Measurements from ENCODE around the gene TCF4. TPM values are rescaled to one million over a fixed set of nuclear protein-coding genes. Genes with fewer than 3 reads are reported as not detected.

The TCF4 gene
- total and polyA plus RNA-seq, 4 donors = 14.3 to 356 (median 73.0) TPM

- no peak for DNase-seq
- TF ChIP-seq, protein P1, sequence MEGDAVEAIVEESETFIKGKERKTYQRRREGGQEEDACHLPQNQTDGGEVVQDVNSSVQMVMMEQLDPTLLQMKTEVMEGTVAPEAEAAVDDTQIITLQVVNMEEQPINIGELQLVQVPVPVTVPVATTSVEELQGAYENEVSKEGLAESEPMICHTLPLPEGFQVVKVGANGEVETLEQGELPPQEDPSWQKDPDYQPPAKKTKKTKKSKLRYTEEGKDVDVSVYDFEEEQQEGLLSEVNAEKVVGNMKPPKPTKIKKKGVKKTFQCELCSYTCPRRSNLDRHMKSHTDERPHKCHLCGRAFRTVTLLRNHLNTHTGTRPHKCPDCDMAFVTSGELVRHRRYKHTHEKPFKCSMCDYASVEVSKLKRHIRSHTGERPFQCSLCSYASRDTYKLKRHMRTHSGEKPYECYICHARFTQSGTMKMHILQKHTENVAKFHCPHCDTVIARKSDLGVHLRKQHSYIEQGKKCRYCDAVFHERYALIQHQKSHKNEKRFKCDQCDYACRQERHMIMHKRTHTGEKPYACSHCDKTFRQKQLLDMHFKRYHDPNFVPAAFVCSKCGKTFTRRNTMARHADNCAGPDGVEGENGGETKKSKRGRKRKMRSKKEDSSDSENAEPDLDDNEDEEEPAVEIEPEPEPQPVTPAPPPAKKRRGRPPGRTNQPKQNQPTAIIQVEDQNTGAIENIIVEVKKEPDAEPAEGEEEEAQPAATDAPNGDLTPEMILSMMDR (IDR thresholded peaks at IDR 0.05; ENCODE audit: control extremely low read depth, extremely low read depth) = no peak
- Histone ChIP-seq H3K4me3 (no peak overlapping the region), H3K36me3 (ENCODE audit: control insufficient read depth in 4 of 4, insufficient read depth in 4 of 4, low read length in 4 of 4) (peaks cover 0 to 3% (median under 1%) of the 10 kb centered on the region in 4 donors), H3K27ac (ENCODE audit: low read depth in 1 of 2, low read length in 1 of 2) (no peak overlapping the region), H3K27me3 (ENCODE audit: control insufficient read depth in 3 of 3, insufficient read depth in 3 of 3, low read length in 2 of 3) (no peaks in the 10 kb centered on the region), H3K9me3 (ENCODE audit: control insufficient read depth in 4 of 4, insufficient read depth in 3 of 4, low read length in 3 of 4) (no peaks in the 10 kb centered on the region), H3K9ac (ENCODE audit: insufficient read depth in 1 of 2, low read length in 2 of 2) (no peak overlapping the region), H3K4me1 (ENCODE audit: control insufficient read depth in 5 of 5, insufficient read depth in 5 of 5, low read length in 5 of 5) (peaks cover under 1 to 30% (median 14%) of the 10 kb centered on the region in 5 donors)
- ATAC-seq (ENCODE audit: insufficient read depth, low FRiP score) = no peak
- 71 to 82% methylated on average over 2 of the region's 2 CpGs for WGBS, 2 donors
Observed at GRCh38 chr18:55306359-55307024, 281.5 kb downstream of the TCF4 start.

- DNase-seq = no peak
- no peak overlapping the region for H3K27ac ChIP-seq (ENCODE audit: low read depth in 1 of 2, low read length in 1 of 2)
Observed at GRCh38 chr18:55302167-55302833, 285.7 kb downstream of the TCF4 start.

DNA sequence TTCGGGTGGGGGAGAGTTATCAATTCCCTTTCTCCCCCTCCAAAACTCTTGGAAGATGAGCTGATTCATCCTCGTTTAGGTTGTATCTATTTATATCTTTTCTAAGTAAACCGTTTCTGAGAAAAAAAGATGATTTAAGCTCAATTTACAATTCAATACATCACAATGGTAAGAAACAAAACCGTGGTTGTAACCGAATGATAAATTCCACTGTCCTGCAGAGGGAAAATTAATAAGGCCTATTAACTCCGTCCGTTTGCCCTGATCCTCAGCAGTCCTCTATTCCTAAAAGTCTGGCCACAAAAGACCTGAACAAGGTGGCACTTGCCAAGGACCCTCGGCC is 286.2 kb downstream of the TCF4 start:
- TF ChIP-seq, protein P1 (IDR thresholded peaks at IDR 0.05; ENCODE audit: control extremely low read depth, extremely low read depth) = no peak
- H3K36me3 ChIP-seq (ENCODE audit: control insufficient read depth in 4 of 4, insufficient read depth in 4 of 4, low read length in 4 of 4) = peaks cover 0 to 2% (median 0%) of the 10 kb centered on the region in 4 donors
- no peak overlapping the region for H3K27ac ChIP-seq (ENCODE audit: low read depth in 1 of 2, low read length in 1 of 2)
- ATAC-seq (ENCODE audit: insufficient read depth, low FRiP score) = no peak
- H3K4me1 ChIP-seq (ENCODE audit: control insufficient read depth in 5 of 5, insufficient read depth in 5 of 5, low read length in 5 of 5) = peaks cover 5 to 29% (median 15%) of the 10 kb centered on the region in 5 donors
- H3K9ac ChIP-seq (ENCODE audit: insufficient read depth in 1 of 2, low read length in 2 of 2) = no peak overlapping the region
- H3K27me3 ChIP-seq (ENCODE audit: control insufficient read depth in 3 of 3, insufficient read depth in 3 of 3, low read length in 2 of 3) = no peaks in the 10 kb centered on the region
- no peaks in the 10 kb centered on the region for H3K9me3 ChIP-seq (ENCODE audit: control insufficient read depth in 4 of 4, insufficient read depth in 3 of 4, low read length in 3 of 4)
- no peak overlapping the region for H3K4me3 ChIP-seq
- WGBS, 2 donors = 74 to 85% methylated on average over 8 of the region's 8 CpGs
- DNase-seq = no peak

More at GRCh38 chr18:55302167-55302833, 285.7 kb downstream of the TCF4 start:
- Histone ChIP-seq H3K4me3 (no peak overlapping the region), H3K4me1 (ENCODE audit: control insufficient read depth in 5 of 5, insufficient read depth in 5 of 5, low read length in 5 of 5) (peaks cover 5 to 29% (median 15%) of the 10 kb centered on the region in 5 donors), H3K9me3 (ENCODE audit: control insufficient read depth in 4 of 4, insufficient read depth in 3 of 4, low read length in 3 of 4) (no peaks in the 10 kb centered on the region), H3K36me3 (ENCODE audit: control insufficient read depth in 4 of 4, insufficient read depth in 4 of 4, low read length in 4 of 4) (peaks cover 0 to 2% (median 0%) of the 10 kb centered on the region in 4 donors), H3K27me3 (ENCODE audit: control insufficient read depth in 3 of 3, insufficient read depth in 3 of 3, low read length in 2 of 3) (no peaks in the 10 kb centered on the region), H3K9ac (ENCODE audit: insufficient read depth in 1 of 2, low read length in 2 of 2) (no peak overlapping the region)
- no peak for ATAC-seq (ENCODE audit: insufficient read depth, low FRiP score)
- TF ChIP-seq, protein P1 (IDR thresholded peaks at IDR 0.05; ENCODE audit: control extremely low read depth, extremely low read depth) = no peak
- WGBS, 2 donors = 71 to 82% methylated on average over 11 of the region's 11 CpGs

Measured in lung (tissue), 12 donors.